Activated naive CD4-positive, alpha-beta T cell treated with anti-CD3 and anti-CD28 coated beads, Interleukin-2, amount 50 U/mL, for 16 hours (primary cell): ENCODE measurements around the gene EFNB2.
A peak's percentile ranks its signal among the peaks of the same experiment; 100 is the strongest.

Source experiments
- DNase-seq: peaks from one replicate; pipeline ENCODE4 v3.0.0-alpha.2; 2020

The EFNB2 gene

DNA sequence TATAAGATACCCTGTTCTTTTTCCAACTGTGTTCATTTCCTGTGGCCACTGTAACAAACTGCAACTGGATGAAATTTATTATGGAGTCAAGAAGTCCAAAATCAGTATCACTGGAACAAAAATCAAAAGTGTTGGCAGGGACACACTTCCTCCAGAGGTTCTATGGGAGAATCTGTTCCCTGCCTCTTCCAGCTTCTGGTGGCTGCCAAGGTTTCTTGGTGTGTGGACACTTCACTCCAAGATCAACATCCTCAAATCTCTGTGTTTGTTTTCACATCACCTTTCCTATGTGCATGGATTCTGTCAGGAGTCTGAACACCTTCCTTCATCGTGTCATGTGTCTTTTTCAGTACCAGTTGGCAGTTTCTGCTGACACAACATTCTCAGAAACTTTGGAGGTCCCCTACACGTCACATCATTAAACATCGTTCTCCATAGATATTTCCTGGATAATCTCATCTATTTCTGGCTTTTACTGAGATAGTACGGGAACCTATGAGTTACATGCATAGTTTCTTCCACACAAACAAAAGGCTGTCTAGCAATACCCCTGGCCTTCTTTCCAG, 15.2 kb upstream of the EFNB2 start:
- DNase-seq: no peak

DNA sequence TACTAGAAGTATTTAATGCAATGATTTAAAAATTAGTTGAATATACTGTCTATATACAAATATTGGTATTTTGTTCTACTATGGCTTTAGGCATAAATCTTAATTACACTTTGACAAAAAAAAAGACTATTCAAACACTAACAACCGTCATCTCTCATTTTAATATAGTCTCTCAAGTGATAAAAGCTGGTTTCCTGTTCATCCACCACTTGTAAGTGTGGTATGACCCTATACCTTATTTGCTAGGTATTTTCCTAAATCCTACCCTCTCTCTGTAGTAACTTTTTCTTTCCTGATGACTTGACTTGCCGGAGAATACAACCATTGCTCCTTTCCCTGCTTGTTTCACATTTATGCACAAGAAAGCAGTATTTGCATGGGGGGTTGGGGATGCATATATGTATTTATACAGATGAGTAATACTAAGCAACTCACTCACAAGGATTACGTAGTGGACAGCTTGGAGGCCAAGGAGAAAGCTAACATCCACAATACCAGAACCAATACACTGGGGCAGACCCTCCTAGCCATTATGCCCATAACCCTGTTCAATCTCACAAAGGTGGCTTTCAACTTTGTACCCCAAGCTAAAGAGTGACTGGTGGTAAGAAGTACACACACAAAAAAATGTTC, 12.7 kb upstream of the EFNB2 start:
- no peak for DNase-seq

DNA sequence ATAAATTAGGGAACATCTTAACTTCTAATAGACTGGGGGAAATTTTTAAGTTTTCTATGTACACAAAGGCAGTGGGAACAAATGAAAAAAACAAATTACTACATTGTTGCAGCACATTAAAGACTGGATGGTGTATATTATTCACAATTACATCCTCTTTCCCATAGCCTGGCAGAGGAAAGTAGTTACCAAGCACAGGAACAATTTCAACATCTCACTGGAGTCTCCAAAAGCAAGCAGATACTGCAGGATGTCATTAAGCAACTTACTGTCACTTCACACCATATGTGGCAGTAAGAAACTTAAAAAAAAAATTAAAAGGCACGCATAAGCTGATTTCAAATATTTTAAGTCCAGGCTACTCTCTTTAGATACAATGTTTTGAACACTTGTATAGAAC, 6.4 kb upstream of the EFNB2 start:
- no peak for DNase-seq

DNA sequence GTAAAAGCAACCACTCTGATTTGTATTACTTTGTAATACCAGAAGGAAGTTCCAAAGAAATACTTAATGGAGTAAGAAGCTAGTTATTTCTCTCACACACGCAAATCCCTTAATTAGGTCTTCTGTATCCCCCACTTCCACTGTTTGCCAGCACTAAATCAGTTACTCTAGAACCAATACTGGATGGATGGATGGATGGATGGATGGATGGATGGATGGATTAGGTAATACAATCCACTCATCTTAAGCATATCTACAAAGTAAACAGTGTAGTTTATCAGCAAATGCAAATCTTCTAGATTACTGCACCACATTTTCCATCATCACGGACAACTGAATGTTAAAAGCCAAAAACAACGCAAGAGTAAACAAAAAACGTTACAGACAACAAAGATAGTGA, 5.2 kb upstream of the EFNB2 start:
- no peak for DNase-seq

DNA sequence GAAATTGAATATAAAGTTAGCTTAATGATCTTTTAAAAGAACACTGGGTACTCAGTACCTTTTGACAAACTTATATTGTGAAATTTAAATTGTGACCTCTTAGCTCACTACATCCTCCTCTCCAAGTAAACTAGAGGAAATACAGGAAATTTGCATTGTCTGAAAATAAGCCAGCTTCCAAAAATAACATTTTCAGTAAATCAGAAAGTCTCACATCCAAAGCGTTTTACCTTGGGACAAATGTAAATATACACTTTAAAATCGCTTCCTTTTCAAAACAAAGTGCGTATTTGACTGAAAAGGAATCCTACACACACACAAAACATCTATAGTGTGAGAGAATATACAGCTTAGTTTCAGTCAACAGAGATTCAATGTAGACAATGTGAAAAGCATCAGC, 2.1 kb upstream of the EFNB2 start:
- DNase-seq: no peak

DNA sequence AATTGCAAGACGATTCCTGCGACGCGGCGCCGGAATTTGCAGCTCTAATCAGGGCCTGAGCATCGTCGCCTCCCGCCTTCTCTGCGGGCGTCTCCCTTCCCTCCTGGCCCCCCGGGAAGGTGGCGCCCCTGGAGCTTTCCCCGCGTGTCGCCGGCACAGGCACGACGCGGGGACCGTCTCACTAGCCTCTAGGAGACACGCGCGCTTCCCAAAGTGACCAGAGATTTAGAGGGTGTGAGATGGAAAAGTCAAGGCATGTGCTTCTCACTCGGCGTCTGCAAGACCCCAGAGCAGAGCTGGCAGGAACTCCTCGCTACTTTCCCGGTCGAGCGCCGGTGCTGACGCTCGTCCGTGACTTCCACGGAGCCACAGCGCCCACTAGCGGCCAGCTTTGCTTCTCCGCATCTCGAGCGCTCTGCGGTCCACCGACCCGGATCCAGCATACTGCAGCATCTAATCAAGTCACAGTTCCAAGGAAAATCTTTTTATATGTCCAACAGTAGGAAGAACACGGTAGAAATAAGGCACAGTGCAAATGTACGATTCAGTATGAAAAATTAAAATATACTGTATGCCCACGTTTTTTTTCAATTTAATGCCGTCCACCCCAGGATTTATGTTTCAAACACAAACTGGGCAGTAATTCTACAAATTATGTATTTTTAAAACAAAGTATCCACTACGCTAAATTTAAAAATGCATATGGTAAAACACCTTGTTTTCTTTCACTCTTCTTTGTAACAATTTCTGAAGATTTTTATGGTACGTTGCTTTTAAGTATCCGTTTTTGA, 977 bp upstream of the EFNB2 start:
- DNase-seq: peak; percentile 88

DNA sequence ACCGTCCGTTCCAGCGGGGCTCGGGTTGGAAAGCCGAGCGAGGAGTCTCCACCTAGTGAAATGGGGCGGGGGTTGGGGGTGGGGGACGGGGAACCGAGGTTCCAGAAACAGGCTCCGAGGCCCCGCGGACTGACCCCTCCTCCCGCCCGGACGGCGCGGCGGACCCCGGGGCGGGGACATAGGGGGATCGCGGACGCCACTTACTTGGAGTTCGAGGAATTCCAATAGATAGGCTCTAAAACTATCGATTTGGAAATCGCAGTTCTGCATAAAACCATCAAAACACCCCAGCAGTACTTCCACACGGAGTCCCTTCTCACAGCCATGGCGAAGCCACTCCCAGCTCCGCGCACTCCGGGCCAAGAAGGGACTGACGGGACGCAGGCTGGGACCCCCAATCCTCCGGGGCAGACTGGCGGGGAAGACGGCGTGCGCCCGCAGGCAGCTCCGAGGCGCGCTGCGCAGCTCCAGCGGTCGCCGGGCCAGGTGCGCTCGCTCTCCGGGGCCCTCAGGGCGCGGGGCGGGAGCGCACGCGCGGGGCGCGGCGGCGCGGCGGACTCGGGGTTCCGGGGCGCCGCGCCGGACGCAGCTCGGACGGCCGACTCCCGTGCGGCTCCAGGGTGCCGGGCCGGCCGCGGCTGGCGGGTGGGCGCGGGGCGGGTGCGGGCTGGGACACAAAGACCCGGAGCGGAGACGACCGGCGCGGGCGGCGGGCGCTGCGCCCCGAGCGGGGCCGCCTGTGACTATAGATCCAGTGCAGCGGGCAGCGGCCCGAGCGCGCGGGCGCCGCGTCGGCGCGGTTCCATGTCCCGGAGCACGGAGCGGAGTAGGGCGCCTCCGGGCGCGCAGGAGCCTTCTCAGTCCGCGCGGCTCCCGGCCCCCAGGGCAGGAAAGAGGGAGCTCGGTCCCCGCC, 567 bp downstream of the EFNB2 start:
- DNase-seq: peak; percentile 17

DNA sequence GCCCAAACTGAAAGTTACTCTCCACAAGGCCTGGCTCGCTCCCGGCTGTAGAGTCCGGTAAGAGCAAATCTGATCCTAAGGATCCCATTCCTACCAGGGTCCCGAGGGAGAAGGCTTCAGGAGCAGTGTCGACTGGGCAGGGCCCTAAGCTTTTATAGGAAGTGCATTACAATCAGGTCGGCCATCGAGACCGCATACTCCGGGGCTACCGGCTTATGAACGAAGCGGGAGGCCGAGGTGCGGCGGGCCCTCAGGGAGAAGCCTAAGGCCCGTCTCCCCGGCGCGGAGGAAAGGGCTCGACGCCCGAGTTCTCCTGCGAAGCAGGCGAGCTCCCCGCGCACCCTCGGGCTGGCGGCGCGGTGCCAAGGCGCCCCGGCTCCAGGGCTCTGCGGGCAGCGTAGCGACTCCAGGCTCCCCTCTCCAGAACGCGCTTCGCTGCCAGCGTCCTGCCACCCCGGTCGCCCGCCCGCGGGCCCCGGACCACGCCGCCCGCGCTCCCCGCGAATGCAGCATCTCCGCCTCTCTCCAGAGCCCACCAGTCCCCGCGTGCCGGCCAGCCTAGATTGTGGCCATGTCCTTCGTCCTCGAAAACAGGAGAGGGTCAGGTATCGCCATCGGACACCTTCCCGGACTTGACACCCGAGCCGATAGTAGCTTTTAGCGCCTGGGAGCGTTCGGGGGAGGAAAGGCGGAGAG, 1.4 kb downstream of the EFNB2 start:
- DNase-seq: peak; percentile 25

DNA sequence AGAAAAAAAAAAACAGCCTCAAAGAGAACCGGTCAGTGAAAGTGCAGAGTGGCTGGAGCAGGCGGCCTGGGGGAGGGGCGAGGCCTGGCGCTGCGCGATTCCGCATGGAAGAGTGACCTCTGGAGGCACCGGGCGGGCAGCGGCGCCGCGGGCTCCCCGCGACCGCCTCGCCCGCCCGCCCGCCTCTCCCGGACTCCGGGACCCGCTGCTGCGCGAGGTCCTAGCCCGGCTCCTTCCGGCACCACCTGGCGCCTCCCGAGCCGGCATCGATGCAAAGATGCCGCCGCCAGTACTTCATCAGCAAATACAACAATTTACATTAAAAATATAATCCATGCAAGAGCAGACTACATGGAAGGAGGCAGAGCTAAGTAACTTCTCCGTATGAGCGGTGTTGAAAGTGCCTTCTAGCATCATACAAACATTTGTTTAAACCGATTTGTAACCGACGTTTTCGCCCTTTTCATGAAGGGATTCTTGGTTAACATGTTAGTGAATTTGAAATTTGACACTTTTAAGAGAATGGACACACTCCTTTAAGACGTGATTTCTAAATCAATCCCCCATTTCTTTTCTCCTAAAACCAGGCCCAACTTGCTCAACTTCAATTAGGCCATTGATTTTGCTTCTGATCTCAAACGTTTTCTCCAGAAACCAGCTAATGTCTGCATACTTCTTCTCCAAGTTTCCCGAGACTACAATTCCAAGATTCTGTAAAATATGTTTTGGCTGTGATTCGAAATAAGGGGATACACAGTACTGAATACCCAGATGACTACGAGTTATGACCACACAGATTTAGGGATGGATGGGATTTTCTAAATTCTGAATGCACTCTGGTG, 2.1 kb downstream of the EFNB2 start:
- no peak for DNase-seq

DNA sequence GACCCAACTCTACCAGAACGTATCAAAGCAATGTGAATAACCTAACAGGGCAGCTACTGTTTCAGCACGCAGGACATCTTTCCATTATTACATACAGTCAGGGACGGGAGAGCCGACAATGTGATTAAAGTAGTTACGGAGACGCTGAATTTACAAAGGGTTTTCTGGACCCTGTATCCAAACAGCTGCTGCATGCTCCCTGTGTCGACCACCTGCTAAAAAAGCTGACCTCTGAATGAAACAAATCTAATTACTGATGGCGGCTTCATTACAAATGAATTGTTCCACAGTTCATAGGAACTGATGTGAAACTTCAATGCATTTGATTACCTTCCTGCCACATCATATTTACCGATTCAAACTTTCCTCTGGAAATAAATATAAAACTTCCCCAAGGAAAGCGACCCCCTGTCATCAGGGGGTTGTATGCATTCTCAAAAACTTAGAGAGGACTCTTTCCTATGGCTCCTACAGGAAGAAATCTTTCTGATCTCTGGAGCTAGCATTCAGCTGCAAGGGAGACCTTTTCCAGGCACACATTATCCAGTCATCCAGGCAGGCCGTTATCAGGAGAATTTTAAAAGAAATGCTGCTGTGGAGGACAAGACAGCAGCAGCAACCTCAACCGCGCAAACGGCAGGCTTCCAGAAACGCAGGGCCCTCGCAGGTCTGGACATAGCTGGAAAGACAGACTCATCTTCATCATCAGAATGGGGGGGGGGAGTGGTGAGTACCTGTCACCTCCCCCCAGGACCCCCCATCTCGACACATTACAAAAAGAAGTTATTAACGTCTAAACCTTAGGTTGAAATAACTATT, 3.1 kb downstream of the EFNB2 start:
- DNase-seq: no peak

DNA sequence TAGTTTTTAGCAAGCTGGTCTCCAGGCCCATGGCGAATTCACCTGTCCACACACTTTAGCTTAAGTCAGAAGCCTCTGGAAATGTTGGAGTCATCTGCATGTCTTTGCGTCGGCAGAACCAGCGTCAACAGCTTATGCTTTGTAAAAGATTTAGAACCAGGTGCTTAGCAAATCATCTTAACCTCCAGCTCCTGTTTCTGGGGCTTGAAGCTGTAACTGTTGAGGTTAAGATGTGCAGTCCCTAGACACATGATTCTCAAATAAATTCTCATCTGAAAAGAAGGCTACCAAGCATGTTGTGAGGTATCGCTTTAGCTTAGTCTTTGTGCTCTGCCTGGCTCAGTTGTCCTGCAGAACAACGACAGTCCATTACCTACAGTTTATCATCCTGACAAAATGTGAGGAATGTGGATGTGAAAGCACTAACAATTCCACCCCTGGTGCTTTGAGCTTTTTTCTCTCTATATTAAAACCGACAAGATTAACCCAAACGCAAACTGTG, 4.4 kb downstream of the EFNB2 start:
- no peak for DNase-seq

DNA sequence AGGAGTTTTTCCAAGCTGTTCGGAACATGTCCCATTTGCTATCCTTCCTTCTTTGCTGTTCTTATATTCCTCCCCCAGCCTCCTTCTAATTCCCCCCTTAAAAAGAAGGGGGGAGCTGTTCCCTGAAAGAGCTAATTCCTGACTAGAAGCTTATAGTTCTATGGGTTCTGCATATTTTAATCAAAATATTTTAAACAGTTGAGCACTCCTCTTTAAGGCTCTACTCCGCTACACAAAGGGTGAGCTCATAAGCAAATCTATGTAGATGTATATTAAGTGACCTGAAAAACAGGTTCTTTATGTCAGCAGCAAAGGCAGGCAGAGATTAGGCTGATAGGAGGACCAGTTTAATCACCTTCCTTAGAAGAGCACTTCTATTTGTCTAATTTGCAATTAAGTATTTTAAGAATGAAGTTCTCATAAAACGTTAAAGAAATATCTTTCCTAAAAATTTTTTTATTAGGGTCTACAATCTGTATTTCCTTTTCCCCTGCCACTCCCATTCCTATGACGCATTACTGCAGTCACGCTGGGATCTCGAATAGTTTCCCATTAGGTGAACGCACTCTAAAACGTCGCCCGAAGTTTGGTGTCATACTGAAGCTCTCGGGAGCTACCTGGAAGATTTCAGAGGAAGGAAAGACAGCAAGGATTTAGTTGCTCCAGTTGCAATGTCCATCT, 5.2 kb downstream of the EFNB2 start:
- no peak for DNase-seq

DNA sequence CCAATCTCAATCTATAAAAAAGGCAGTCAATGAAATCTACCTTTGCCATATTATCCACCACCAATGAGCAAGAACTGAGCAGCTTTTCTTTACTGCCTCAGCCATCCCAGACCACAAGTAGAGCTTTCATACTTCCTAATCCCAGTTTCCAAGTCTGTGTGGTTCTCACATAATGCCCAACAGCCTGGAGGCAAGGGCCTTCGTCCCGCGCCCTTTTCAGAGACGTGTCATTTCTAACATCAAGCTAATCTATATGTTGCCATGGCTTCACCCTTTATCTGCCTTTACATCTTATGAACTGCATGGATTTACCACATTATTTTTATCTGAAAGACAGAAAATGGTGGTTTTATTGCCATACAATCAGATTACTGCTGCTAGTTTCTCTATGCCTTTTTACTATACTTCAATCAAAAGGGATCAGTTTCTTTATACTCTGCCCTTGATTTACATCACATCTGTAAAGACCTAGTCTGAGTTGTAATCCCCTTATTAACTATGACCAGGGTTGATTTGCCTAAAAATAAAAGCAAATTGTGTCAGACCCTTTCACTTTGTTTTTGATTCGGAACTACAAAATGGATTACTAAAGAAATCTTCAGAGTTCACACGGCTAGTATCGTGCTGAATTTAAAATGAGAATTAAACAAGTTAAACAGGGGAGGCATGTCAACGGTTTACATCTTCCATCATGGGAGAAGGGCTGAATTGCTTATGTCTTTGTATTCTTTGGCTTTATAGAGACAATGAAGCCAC, 5.9 kb downstream of the EFNB2 start:
- no peak for DNase-seq

DNA sequence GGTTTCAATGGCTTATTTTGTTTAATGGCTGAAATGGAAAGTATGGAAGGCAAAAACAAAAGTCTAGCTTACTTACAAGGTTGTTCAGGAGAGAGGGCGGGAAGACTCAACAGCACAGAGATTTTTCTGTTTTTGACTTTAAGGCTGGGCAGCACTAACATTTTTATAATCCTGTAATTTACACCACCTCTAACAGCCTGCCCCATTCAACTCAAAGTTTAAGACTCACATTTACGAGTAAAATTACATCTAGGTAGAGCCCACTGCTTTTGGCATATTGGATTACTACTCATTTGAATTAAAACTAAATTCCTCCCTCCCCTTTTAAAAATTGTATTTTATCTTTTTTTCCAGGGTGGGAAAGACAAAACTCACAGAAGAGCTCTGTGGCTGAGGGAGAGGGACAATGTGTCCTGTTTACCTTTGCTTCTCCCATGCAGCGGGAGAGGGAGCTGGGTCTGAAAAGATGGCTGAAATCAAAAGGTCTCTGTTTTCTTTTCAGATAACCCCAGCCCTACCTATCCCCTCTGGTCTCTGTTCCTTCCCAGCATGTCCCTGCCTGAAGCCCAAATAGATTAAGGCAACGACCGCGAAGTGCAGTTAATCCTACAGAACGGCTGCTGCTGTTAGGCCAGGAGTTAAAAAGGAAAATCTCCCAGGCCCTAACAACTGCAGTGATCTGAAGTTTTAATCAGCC, 6.6 kb downstream of the EFNB2 start:
- no peak for DNase-seq

DNA sequence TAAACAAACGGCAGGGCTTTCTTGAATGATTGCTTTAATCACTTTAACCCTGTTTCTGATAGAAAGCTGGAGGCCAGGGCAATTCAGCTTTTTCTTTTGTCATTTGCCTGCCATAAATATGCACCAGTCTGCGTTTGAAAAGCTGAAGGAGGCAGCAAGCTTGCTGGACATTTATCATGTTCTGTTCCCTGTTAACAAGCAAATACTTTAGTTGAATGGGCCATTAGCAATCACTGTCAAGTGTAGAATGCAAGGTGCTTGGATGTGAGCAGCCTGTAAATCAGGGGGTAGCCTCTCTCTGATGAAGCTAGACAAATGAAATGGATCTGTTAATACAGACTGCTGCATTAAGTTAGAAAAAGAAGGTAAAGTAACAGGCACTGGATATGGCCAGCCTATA, 7.6 kb downstream of the EFNB2 start:
- no peak for DNase-seq

DNA sequence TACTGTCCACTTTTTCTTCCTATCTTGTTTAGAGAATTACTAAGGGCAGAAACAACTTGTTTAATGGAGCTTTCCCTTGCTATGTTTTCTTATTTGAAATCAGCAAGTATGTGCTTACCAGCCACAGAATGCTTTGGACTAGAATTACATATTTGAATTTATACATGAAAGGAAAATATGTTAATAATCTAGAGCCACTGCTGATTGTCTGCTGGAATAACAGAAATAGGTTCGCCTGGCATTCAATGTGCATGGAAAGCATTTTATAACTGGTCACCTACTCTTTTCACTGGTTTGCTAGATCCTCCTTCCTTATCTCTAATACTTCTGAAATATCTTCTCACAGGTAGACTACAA, 8.0 kb downstream of the EFNB2 start:
- no peak for DNase-seq

DNA sequence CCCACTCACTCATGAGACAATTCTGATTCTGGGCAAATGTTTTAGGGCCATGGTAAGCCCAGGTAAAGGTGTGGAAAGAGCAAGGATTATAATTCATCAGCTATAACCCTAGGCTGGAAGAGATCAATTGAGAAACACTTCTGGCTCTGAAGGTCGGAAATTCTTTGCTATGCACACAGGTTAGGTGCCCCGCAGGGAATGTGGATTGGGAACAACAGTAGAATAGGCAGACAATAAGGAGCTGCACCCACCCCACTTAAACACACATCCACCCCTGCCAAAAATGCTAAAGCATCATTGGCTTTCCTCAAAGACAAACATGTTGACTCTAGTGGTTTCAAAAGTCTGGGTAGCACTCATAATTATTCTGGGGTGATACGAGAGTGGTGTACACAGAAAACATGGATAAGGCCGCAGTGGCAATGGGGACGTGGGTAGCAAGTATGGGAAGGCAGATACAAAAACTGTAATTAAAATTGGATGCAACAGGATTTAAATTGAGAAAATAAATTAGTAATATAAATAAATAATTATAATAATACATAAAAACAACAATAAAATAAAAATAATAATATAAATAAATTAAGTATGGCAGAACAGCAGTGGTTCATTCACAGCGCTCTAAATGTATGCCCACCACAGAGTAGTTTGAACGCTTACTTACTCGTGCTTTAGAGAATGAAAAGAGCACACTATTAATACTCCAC, 8.6 kb downstream of the EFNB2 start:
- no peak for DNase-seq

DNA sequence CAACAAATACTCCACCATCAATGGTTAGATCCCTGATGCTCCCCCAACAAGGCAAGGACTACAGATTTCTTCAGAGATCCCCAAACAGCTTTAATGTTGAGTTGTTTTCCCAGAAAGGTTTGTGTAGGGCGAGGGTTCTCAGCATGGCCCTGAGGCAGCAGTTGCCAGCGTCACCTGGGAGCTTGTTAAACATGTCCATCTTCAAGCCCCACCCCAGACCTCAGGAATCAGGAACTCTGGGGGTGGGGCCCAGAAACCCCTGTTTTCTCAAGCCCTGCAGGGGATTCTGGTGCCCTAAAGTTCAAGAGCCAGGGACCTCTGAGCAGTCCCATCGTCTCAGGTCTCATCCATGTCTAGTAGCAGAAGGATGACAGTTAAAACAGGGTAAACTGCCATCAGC, 9.6 kb downstream of the EFNB2 start:
- DNase-seq: no peak
